Neutrophil (primary cell): ENCODE results near the gene CFAP54.

Experiments
- H3K27ac ChIP-seq: fragments of 200-600 bp; sonication (generic); 2 replicates; pipeline ENCODE4 v1.5.1; 2016; ENCODE audit warnings: mild to moderate bottlenecking, moderate library complexity
- H3K27me3 ChIP-seq: fragments of 200-600 bp; sonication (generic); 2 replicates; pipeline ENCODE4 v1.6.0; 2016; ENCODE audit warnings: mild to moderate bottlenecking
- H3K36me3 ChIP-seq: fragments of 200-600 bp; sonication (generic); 2 replicates; pipeline ENCODE4 v1.5.1; 2017
- H3K4me1 ChIP-seq, 2 experiments: fragments of 200-600 bp in 1 of 2; sonication (generic) in 1 of 2; 1 replicate in 1 of 2; 2 replicates in 1 of 2; pipeline versions ENCODE4 v1.5.1 to v1.6.1; 2013 to 2016; ENCODE audit warnings: low read depth in 1 of 2, low read length in 1 of 2, mild to moderate bottlenecking in 1 of 2, moderate library complexity in 1 of 2; ENCODE audit not compliant: control insufficient read depth in 1 of 2, insufficient read depth in 1 of 2
- H3K4me3 ChIP-seq, 2 experiments: fragments of 200-600 bp in 1 of 2; sonication (generic) in 1 of 2; 1 replicate in 1 of 2; 2 replicates in 1 of 2; pipeline ENCODE4 v1.5.1; 2013 to 2016; ENCODE audit warnings: low read depth in 1 of 2, low read length in 1 of 2, mild to moderate bottlenecking in 1 of 2, moderate library complexity in 1 of 2
- H3K9me3 ChIP-seq: fragments of 200-600 bp; sonication (generic); 2 replicates; pipeline ENCODE4 v1.5.1; 2016
- CTCF ChIP-seq: fragments of 200-600 bp; sonication (generic); IDR thresholded peaks from 2 replicates; pipeline ENCODE4 v1.5.1; 2016; ENCODE audit warnings: antibody characterized with exemption

Gene CFAP54

GRCh38 chr12:96866801-96867590 is 377.6 kb downstream of the CFAP54 start:
- Histone ChIP-seq H3K27me3 (peaks cover 16% of the 10 kb centered on the region), H3K36me3 (no peaks in the 10 kb centered on the region), H3K4me3 (no peak overlapping the region), H3K9me3 (no peaks in the 10 kb centered on the region), H3K27ac (no peak overlapping the region), H3K4me1 (no peaks in the 10 kb centered on the region)
- TF ChIP-seq CTCF = no peak

GRCh38 chr12:96870946-96871345 is 381.6 kb downstream of the CFAP54 start:
- Histone ChIP-seq H3K4me1 (no peaks in the 10 kb centered on the region), H3K9me3 (no peaks in the 10 kb centered on the region), H3K36me3 (no peaks in the 10 kb centered on the region), H3K4me3 (no peak overlapping the region), H3K27ac (no peak overlapping the region), H3K27me3 (peaks cover 5% of the 10 kb centered on the region)
- no peak for TF ChIP-seq CTCF

- Histone ChIP-seq H3K4me3 (no peak overlapping the region), H3K27ac (no peak overlapping the region), H3K4me1 (no peaks in the 10 kb centered on the region), H3K27me3 (no peaks in the 10 kb centered on the region), H3K36me3 (no peaks in the 10 kb centered on the region), H3K9me3 (no peaks in the 10 kb centered on the region)
- TF ChIP-seq CTCF = no peak
Observed at GRCh38 chr12:96872961-96873360, 383.6 kb downstream of the CFAP54 start.

GRCh38 chr12:96874211-96874610 is 384.8 kb downstream of the CFAP54 start:
- H3K36me3 ChIP-seq = no peaks in the 10 kb centered on the region
- H3K4me1 ChIP-seq = no peaks in the 10 kb centered on the region
- H3K27ac ChIP-seq = no peak overlapping the region
- no peaks in the 10 kb centered on the region for H3K9me3 ChIP-seq
- no peak for TF ChIP-seq CTCF
- H3K27me3 ChIP-seq = no peaks in the 10 kb centered on the region
- H3K4me3 ChIP-seq = no peak overlapping the region

- Histone ChIP-seq H3K27me3 (no peaks in the 10 kb centered on the region), H3K9me3 (no peaks in the 10 kb centered on the region), H3K36me3 (no peaks in the 10 kb centered on the region), H3K4me1 (no peaks in the 10 kb centered on the region), H3K27ac (no peak overlapping the region), H3K4me3 (no peak overlapping the region)
- no peak for TF ChIP-seq CTCF
Observed at GRCh38 chr12:96876966-96877365, 387.6 kb downstream of the CFAP54 start.
